ES-I3 (cell line): ENCODE results near the gene PITPNC1.
"Not testable (repeated sequence)": the region's sequence is repeated elsewhere in the genome, so short reads cannot be mapped to it uniquely, and the experiment has no call there.

Experiments
- H3K36me3 ChIP-seq: 2 replicates; pipeline ENCODE4 v1.6.1; 2013; ENCODE audit warnings: mild to moderate bottlenecking, low read length, control low read depth, moderate library complexity; ENCODE audit not compliant: insufficient read depth
- H3K4me1 ChIP-seq: 2 replicates; pipeline ENCODE4 v1.6.1; 2013; ENCODE audit warnings: mild to moderate bottlenecking, control low read depth, low read length; ENCODE audit not compliant: insufficient read depth
- H3K9ac ChIP-seq: 2 replicates; pipeline ENCODE4 v1.6.1; 2013; ENCODE audit warnings: low read depth, mild to moderate bottlenecking, low read length, moderate library complexity
- H3K9me3 ChIP-seq: 2 replicates; pipeline ENCODE4 v1.6.1; 2013; ENCODE audit warnings: mild to moderate bottlenecking, low read length, moderate library complexity; ENCODE audit not compliant: control insufficient read depth, insufficient read depth

Gene PITPNC1

GRCh38 chr17:67578679-67579405 lies 201.8 kb downstream of the PITPNC1 start:
- not testable (repeated sequence) for H3K9ac ChIP-seq, H3K36me3 ChIP-seq, H3K9me3 ChIP-seq
- H3K4me1 ChIP-seq, result peaks cover 13% of the 10 kb centered on the region; the same call in 1 of the 2 replicates

- H3K36me3 ChIP-seq, result no peaks in the 10 kb centered on the region
- no peak overlapping the region for H3K9ac ChIP-seq
- no peaks in the 10 kb centered on the region for H3K9me3 ChIP-seq
- peaks cover 7% of the 10 kb centered on the region; the same call in 1 of the 2 replicates for H3K4me1 ChIP-seq
Measured at GRCh38 chr17:67582673-67583081, 205.6 kb downstream of the PITPNC1 start.

- Histone ChIP-seq H3K4me1 (no peaks in the 10 kb centered on the region), H3K9me3 (no peaks in the 10 kb centered on the region), H3K36me3 (no peaks in the 10 kb centered on the region), H3K9ac (no peak overlapping the region)
Measured at GRCh38 chr17:67585077-67585602, 208.1 kb downstream of the PITPNC1 start.

GRCh38 chr17:67588326-67588725 lies 211.2 kb downstream of the PITPNC1 start:
- no peaks in the 10 kb centered on the region for H3K4me1 ChIP-seq
- H3K9ac ChIP-seq, result no peak overlapping the region
- H3K9me3 ChIP-seq, result no peaks in the 10 kb centered on the region
- H3K36me3 ChIP-seq, result no peaks in the 10 kb centered on the region

- Histone ChIP-seq H3K36me3 (no peaks in the 10 kb centered on the region), H3K9me3 (no peaks in the 10 kb centered on the region), H3K9ac (no peak overlapping the region), H3K4me1 (no peaks in the 10 kb centered on the region)
Measured at GRCh38 chr17:67594115-67594880, 217.2 kb downstream of the PITPNC1 start.

GRCh38 chr17:67600408-67600807 lies 223.3 kb downstream of the PITPNC1 start:
- no peaks in the 10 kb centered on the region for H3K9me3 ChIP-seq
- H3K36me3 ChIP-seq, result no peaks in the 10 kb centered on the region
- H3K9ac ChIP-seq, result no peak overlapping the region
- H3K4me1 ChIP-seq, result no peaks in the 10 kb centered on the region

GRCh38 chr17:67601897-67602296 lies 224.8 kb downstream of the PITPNC1 start:
- Histone ChIP-seq H3K9ac (no peak overlapping the region), H3K9me3 (no peaks in the 10 kb centered on the region), H3K4me1 (peaks cover 8% of the 10 kb centered on the region; the same call in 1 of the 2 replicates), H3K36me3 (no peaks in the 10 kb centered on the region)

- Histone ChIP-seq H3K9ac (no peak overlapping the region), H3K36me3 (no peaks in the 10 kb centered on the region), H3K9me3 (no peaks in the 10 kb centered on the region), H3K4me1 (peaks cover 11% of the 10 kb centered on the region; the same call in 1 of the 2 replicates)
Measured at GRCh38 chr17:67602444-67602843, 225.4 kb downstream of the PITPNC1 start.

GRCh38 chr17:67602974-67603373 lies 225.9 kb downstream of the PITPNC1 start:
- Histone ChIP-seq H3K9ac (no peak overlapping the region), H3K4me1 (peaks cover 11% of the 10 kb centered on the region; the same call in 1 of the 2 replicates), H3K9me3 (no peaks in the 10 kb centered on the region), H3K36me3 (no peaks in the 10 kb centered on the region)

GRCh38 chr17:67605256-67605912 lies 228.3 kb downstream of the PITPNC1 start:
- Histone ChIP-seq H3K4me1 (peaks cover 11% of the 10 kb centered on the region; the same call in 1 of the 2 replicates), H3K9ac (no peak overlapping the region), H3K9me3 (no peaks in the 10 kb centered on the region), H3K36me3 (no peaks in the 10 kb centered on the region)

GRCh38 chr17:67606471-67606870 lies 229.4 kb downstream of the PITPNC1 start:
- Histone ChIP-seq H3K9me3 (no peaks in the 10 kb centered on the region), H3K9ac (no peak overlapping the region), H3K36me3 (no peaks in the 10 kb centered on the region), H3K4me1 (peaks cover 11% of the 10 kb centered on the region; the same call in 1 of the 2 replicates)

- H3K9ac ChIP-seq, result no peak overlapping the region
- no peaks in the 10 kb centered on the region for H3K9me3 ChIP-seq
- peaks cover 11% of the 10 kb centered on the region; the same call in 1 of the 2 replicates for H3K4me1 ChIP-seq
- no peaks in the 10 kb centered on the region for H3K36me3 ChIP-seq
Measured at GRCh38 chr17:67606896-67607604, 230.0 kb downstream of the PITPNC1 start.

- no peaks in the 10 kb centered on the region for H3K36me3 ChIP-seq
Measured at GRCh38 chr17:67610061-67610460, 233.0 kb downstream of the PITPNC1 start.

GRCh38 chr17:67613961-67614360 lies 236.9 kb downstream of the PITPNC1 start:
- no peaks in the 10 kb centered on the region for H3K36me3 ChIP-seq
- H3K4me1 ChIP-seq, result no peaks in the 10 kb centered on the region
- no peak overlapping the region for H3K9ac ChIP-seq
- no peaks in the 10 kb centered on the region for H3K9me3 ChIP-seq

More at GRCh38 chr17:67610061-67610460, 233.0 kb downstream of the PITPNC1 start:
- Histone ChIP-seq H3K9ac (no peak overlapping the region), H3K9me3 (no peaks in the 10 kb centered on the region), H3K4me1 (peaks cover 11% of the 10 kb centered on the region; the same call in 1 of the 2 replicates)
